WERI-Rb-1 (cell line): ENCODE measurements around the gene ITLN2.
"Not testable (repeated sequence)": the region's sequence is repeated elsewhere in the genome, so short reads cannot be mapped to it uniquely, and the experiment has no call there.

Source experiments
- DNase-seq: peaks from one replicate; pipeline ENCODE4 v3.0.0-alpha.2; 2020
- H3K27ac ChIP-seq: fragments of 250-450 bp; sonication (Bioruptor Pico); 2 replicates; pipeline ENCODE4 v1.5.1; 2020; ENCODE audit warnings: mild to moderate bottlenecking, moderate library complexity
- H3K27me3 ChIP-seq: fragments of 250-450 bp; sonication (Bioruptor Pico); 2 replicates; pipeline ENCODE4 v1.5.1; 2021; ENCODE audit warnings: mild to moderate bottlenecking, low read depth, moderate library complexity; ENCODE audit not compliant: insufficient read depth, severe bottlenecking
- H3K36me3 ChIP-seq: fragments of 250-450 bp; sonication (Bioruptor Pico); 2 replicates; pipeline ENCODE4 v1.5.1; 2020; ENCODE audit warnings: mild to moderate bottlenecking, moderate library complexity
- H3K4me3 ChIP-seq: 2 replicates; pipeline ENCODE4 v1.5.1; 2011; ENCODE audit warnings: low read depth, mild to moderate bottlenecking, control low read depth, low read length
- H3K9me3 ChIP-seq: fragments of 250-450 bp; sonication (Bioruptor Pico); 2 replicates; pipeline ENCODE4 v1.5.1; 2021; ENCODE audit warnings: mild to moderate bottlenecking, moderate library complexity; ENCODE audit not compliant: severe bottlenecking
- TF ChIP-seq, protein P1 (sequence below): IDR thresholded peaks from 2 replicates; pipeline ENCODE4 v1.5.1; 2011; ENCODE audit warnings: low read depth, mild to moderate bottlenecking, control low read depth, inconsistent platforms, low read length

The ITLN2 gene

GRCh38 chr1:160935527-160936258 is 18.9 kb downstream of the ITLN2 start:
- no peak overlapping the region for H3K4me3 ChIP-seq
- peaks cover 47% of the 10 kb centered on the region for H3K27me3 ChIP-seq
- no peak overlapping the region for H3K27ac ChIP-seq
- TF ChIP-seq, protein P1, sequence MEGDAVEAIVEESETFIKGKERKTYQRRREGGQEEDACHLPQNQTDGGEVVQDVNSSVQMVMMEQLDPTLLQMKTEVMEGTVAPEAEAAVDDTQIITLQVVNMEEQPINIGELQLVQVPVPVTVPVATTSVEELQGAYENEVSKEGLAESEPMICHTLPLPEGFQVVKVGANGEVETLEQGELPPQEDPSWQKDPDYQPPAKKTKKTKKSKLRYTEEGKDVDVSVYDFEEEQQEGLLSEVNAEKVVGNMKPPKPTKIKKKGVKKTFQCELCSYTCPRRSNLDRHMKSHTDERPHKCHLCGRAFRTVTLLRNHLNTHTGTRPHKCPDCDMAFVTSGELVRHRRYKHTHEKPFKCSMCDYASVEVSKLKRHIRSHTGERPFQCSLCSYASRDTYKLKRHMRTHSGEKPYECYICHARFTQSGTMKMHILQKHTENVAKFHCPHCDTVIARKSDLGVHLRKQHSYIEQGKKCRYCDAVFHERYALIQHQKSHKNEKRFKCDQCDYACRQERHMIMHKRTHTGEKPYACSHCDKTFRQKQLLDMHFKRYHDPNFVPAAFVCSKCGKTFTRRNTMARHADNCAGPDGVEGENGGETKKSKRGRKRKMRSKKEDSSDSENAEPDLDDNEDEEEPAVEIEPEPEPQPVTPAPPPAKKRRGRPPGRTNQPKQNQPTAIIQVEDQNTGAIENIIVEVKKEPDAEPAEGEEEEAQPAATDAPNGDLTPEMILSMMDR: no peak
- no peak for DNase-seq
- no peaks in the 10 kb centered on the region for H3K36me3 ChIP-seq
- peaks cover 44% of the 10 kb centered on the region for H3K9me3 ChIP-seq

DNA sequence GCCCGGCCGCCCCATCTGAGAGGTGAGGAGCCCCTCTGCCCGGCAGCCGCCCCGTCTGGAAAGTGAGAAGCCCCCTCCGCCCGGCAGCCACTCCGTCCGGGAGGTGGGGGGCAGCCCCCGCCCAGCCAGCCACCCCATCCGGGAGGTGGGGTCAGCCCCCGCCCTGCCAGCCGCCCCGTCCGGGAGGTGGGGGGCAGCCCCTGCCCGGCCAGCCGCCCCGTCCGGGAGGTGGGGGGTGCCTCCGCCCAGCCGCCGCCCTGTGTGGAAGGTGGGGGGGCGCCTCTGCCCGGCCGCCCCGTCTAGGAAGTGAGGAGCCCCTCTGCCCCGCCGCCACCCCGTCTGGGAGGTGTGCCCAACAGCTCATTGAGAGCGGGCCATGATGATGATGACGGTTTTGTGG is 21.3 kb downstream of the ITLN2 start:
- peaks cover 57% of the 10 kb centered on the region for H3K27me3 ChIP-seq
- H3K9me3 ChIP-seq: peaks cover 51% of the 10 kb centered on the region
- H3K36me3 ChIP-seq, H3K27ac ChIP-seq, DNase-seq, H3K4me3 ChIP-seq: not testable (repeated sequence)

GRCh38 chr1:160925652-160926244 is 28.9 kb downstream of the ITLN2 start:
- DNase-seq: no peak
- Histone ChIP-seq H3K27ac (no peak overlapping the region), H3K27me3 (peaks cover 79% of the 10 kb centered on the region), H3K36me3 (no peaks in the 10 kb centered on the region), H3K9me3 (peaks cover 33% of the 10 kb centered on the region), H3K4me3 (no peak overlapping the region)
- TF ChIP-seq, protein P1: no peak

DNA sequence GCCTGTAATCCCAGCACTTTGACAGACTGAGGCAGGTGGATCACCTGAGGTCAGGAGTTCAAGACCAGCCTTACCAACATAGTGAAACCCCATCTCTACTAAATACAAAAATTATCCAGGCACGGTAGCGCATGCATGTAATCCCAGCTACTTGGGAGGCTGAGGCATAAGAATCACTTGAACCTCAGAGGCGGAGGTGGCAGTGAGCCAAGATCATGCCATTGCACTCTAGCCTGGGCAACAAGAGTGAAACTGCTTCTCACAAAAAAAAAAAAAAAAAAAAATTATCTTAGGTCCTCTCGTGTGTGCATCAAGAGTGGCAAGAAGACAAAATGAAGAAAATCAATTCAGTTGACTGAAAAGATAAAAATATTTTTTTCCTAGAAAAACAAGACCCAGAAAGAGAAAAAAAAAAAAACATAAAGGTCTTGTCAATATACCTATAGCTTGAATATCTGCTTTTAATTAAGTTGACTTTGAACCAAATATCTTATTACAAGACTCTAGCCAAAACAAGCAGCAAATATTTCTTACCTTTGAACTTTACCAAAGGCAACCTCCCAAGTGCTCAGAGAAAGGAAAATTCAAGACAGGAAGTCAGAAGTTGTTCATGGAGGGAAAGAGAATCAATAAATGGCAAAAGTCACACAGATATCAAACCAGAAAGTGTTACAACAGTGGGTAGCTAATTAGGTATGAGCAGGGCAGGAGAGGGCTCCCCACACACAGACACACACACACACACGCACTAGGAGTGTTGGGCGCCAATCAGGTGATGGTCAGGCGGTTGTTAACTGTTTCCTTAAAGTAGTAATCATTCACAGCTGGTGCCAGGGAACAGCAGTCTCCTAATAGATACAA is 29.6 kb downstream of the ITLN2 start:
- no peaks in the 10 kb centered on the region for H3K36me3 ChIP-seq
- no peak for DNase-seq
- H3K4me3 ChIP-seq: no peak overlapping the region
- H3K27ac ChIP-seq: no peak overlapping the region
- peaks cover 33% of the 10 kb centered on the region for H3K9me3 ChIP-seq
- peaks cover 79% of the 10 kb centered on the region for H3K27me3 ChIP-seq
- TF ChIP-seq, protein P1: no peak

DNA sequence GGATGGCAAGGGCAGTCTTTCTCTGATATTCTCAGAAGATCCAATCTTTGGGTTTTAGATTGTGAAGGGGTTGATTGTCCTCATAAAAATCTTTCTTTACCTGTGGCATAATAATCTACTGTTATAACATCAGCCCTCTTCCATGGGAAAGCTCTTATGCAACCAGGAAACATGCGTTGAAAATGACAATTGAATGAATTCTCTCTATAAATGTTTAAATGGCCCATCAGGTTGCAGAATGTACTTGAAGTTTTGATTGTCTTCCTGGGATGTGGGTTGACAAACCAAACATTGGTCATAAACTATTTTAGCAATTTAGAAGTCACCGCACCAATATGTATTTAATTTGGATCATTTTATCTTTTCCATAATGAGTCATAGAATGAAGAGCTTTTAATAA is 37.9 kb downstream of the ITLN2 start:
- Histone ChIP-seq H3K36me3 (no peaks in the 10 kb centered on the region), H3K27ac (no peak overlapping the region), H3K9me3 (peaks cover 4% of the 10 kb centered on the region), H3K4me3 (no peak overlapping the region), H3K27me3 (peaks cover 81% of the 10 kb centered on the region)
- no peak for DNase-seq
- TF ChIP-seq, protein P1: no peak

GRCh38 chr1:160913229-160913628 is 41.4 kb downstream of the ITLN2 start:
- peaks cover 97% of the 10 kb centered on the region for H3K27me3 ChIP-seq
- DNase-seq, H3K4me3 ChIP-seq, H3K27ac ChIP-seq, H3K36me3 ChIP-seq: not testable (repeated sequence)
- H3K9me3 ChIP-seq: peaks cover 12% of the 10 kb centered on the region
